Neural cell (in vitro differentiated cells): ENCODE data around the gene TRAT1.

Experiments
- EP300 ChIP-seq: fragments of 450-650 bp; conservative IDR thresholded peaks from 2 replicates; pipeline ENCODE4 v1.6.1; 2014; ENCODE audit warnings: antibody characterized with exemption, mild to moderate bottlenecking, moderate library complexity; ENCODE audit not compliant: poor library complexity, severe bottlenecking
- EZH2 ChIP-seq: fragments of 200-600, 300-800 bp; shearing (Covaris generic), sonication (generic); IDR thresholded peaks from 2 replicates; pipeline ENCODE4 v1.6.1; 2014; ENCODE audit warnings: antibody characterized with exemption, low read length, borderline replicate concordance, mild to moderate bottlenecking; ENCODE audit not compliant: insufficient read depth, poor library complexity, severe bottlenecking
- MXI1 ChIP-seq: fragments of 450-650 bp; conservative IDR thresholded peaks from 2 replicates; pipeline ENCODE4 v1.6.1; 2014; ENCODE audit warnings: antibody characterized with exemption, mild to moderate bottlenecking; ENCODE audit not compliant: poor library complexity, severe bottlenecking
- POLR2AphosphoS5 ChIP-seq: IDR thresholded peaks from 2 replicates; pipeline ENCODE4 v1.6.1; 2012
- RAD21 ChIP-seq: fragments of 450-650 bp; conservative IDR thresholded peaks from 2 replicates; pipeline ENCODE4 v1.6.1; 2014; ENCODE audit warnings: antibody characterized with exemption, mild to moderate bottlenecking, moderate library complexity
- TF ChIP-seq, protein P1 (sequence below): fragments of 450-650 bp; IDR thresholded peaks from 2 replicates; pipeline ENCODE4 v1.5.1; 2014; ENCODE audit warnings: antibody characterized with exemption, mild to moderate bottlenecking, moderate library complexity; ENCODE audit not compliant: poor library complexity, severe bottlenecking

- TF ChIP-seq EZH2 (no peak), EP300 (no peak), POLR2AphosphoS5 (no peak), MXI1 (no peak), RAD21 (no peak)
- TF ChIP-seq, protein P1, sequence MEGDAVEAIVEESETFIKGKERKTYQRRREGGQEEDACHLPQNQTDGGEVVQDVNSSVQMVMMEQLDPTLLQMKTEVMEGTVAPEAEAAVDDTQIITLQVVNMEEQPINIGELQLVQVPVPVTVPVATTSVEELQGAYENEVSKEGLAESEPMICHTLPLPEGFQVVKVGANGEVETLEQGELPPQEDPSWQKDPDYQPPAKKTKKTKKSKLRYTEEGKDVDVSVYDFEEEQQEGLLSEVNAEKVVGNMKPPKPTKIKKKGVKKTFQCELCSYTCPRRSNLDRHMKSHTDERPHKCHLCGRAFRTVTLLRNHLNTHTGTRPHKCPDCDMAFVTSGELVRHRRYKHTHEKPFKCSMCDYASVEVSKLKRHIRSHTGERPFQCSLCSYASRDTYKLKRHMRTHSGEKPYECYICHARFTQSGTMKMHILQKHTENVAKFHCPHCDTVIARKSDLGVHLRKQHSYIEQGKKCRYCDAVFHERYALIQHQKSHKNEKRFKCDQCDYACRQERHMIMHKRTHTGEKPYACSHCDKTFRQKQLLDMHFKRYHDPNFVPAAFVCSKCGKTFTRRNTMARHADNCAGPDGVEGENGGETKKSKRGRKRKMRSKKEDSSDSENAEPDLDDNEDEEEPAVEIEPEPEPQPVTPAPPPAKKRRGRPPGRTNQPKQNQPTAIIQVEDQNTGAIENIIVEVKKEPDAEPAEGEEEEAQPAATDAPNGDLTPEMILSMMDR, result no peak
Observed at GRCh38 chr3:108780235-108780634, 42.4 kb upstream of the TRAT1 start.
